Measurements from ENCODE around the gene RAC3.

- TF ChIP-seq CTCF (conservative IDR thresholded peaks at IDR 0.05; ENCODE audit: low read depth, low read length) (no peak), EZH2 (IDR thresholded peaks at IDR 0.05; ENCODE audit: borderline replicate concordance, low read depth, low read length, poor library complexity, severe bottlenecking) (no peak)
Measured at GRCh38 chr17:82036634-82037091, 5.2 kb downstream of the RAC3 start.
